HepG2 (cell line): ENCODE results near the gene ZNF225. TPM values are rescaled to one million over a fixed set of nuclear protein-coding genes. Genes with fewer than 3 reads are reported as not detected.

Source experiments
- AHR ChIP-seq: IDR thresholded peaks from 2 replicates; pipeline ENCODE4 v1.6.1; 2018; ENCODE audit warnings: missing genetic modification reagents, missing compliant biosample characterization
- ELF4 ChIP-seq: sonication (generic); formaldehyde crosslinking; IDR thresholded peaks from 2 replicates; pipeline ENCODE4 v1.5.0; 2020; ENCODE audit warnings: missing genetic modification reagents, mild to moderate bottlenecking, moderate library complexity, borderline replicate concordance
- IKZF5 ChIP-seq: IDR thresholded peaks from 2 replicates; pipeline ENCODE4 v1.6.1; 2018; ENCODE audit warnings: missing genetic modification reagents, mild to moderate bottlenecking, missing compliant biosample characterization
- IRF2 ChIP-seq: IDR thresholded peaks from 2 replicates; pipeline ENCODE4 v1.6.1; 2018; ENCODE audit warnings: missing genetic modification reagents, missing compliant biosample characterization
- KIAA2018 ChIP-seq: sonication (generic); formaldehyde crosslinking; IDR thresholded peaks from 2 replicates; pipeline ENCODE4 v1.5.0; 2020; ENCODE audit warnings: mild to moderate bottlenecking, missing genetic modification reagents, borderline replicate concordance
- MIER3 ChIP-seq: IDR thresholded peaks from 2 replicates; pipeline ENCODE4 v1.6.1; 2016; ENCODE audit warnings: missing compliant biosample characterization, borderline replicate concordance
- NFAT5 ChIP-seq: sonication (generic); formaldehyde crosslinking; IDR thresholded peaks from 2 replicates; pipeline ENCODE4 v1.4.0; 2020; ENCODE audit warnings: missing genetic modification reagents
- SMARCE1 ChIP-seq: fragments of 450-650 bp; IDR thresholded peaks from 2 replicates; pipeline ENCODE4 v1.6.1; 2017; ENCODE audit warnings: borderline replicate concordance
- TBL1XR1 ChIP-seq: fragments of 150-350 bp; IDR thresholded peaks from 2 replicates; pipeline ENCODE4 v1.6.1; 2014; ENCODE audit warnings: borderline replicate concordance, low read length; ENCODE audit not compliant: partially characterized antibody
- TFE3 ChIP-seq: IDR thresholded peaks from 2 replicates; pipeline ENCODE4 v1.6.1; 2016
- ZNF263 ChIP-seq: sonication (generic); formaldehyde crosslinking; IDR thresholded peaks from 2 replicates; pipeline ENCODE4 v1.4.0; 2020; ENCODE audit warnings: missing genetic modification reagents
- ZNF44 ChIP-seq: sonication (generic); formaldehyde crosslinking; IDR thresholded peaks from 2 replicates; pipeline ENCODE4 v1.5.1; 2020; ENCODE audit warnings: mild to moderate bottlenecking, missing genetic modification reagents
- ZNF577 ChIP-seq: sonication (generic); formaldehyde crosslinking; IDR thresholded peaks from 2 replicates; pipeline ENCODE4 v1.4.0; 2020; ENCODE audit warnings: mild to moderate bottlenecking, low read depth, missing genetic modification reagents, borderline replicate concordance
- polyA plus RNA-seq, 8 experiments: library from polyadenylated mRNA; depleted of rRNA in 3 of 8; stranded (reverse) in 7 of 8; unstranded in 1 of 8; fragments of >200 nt; fragmentation: Illumina TruSeq in 4 of 8; extraction: Trizol in 4 of 8; gene quantifications; 2 replicates each; pipeline versions ENCODE4 v1.2.1 to v1.2.3, GENCODE V29; 2011 to 2016; ENCODE audit warnings: low read depth in 4 of 8, missing spikeins in 1 of 8, mixed read lengths in 1 of 8; ENCODE audit not compliant: insufficient read depth in 1 of 8
- total RNA-seq, 5 experiments: library from RNA; depleted of rRNA; stranded (reverse); fragments of >200 nt; fragmentation: Illumina TruSeq; extraction: Trizol; gene quantifications; 2 replicates each; pipeline ENCODE4 v1.2.3, GENCODE V29; 2016; ENCODE audit warnings: low read depth in 1 of 5

The ZNF225 gene
- total and polyA plus RNA-seq, 2 of the 13 experiments (the other 11 are each of a cell fraction or from before 2014, with no cell fraction given), result 0.87 to 3.3 TPM

- TF ChIP-seq KIAA2018 (CRISPR knock-in tag) (no peak), ZNF263 (CRISPR knock-in tag) (no peak), ZNF44 (CRISPR knock-in tag) (0 out of 2 replicates have a peak, but pooled peaks have one; percentile 48), IKZF5 (peak; percentile 75), IRF2 (CRISPR knock-in tag) (peak; percentile 98), TBL1XR1 (peak; percentile 49), MIER3 (CRISPR knock-in tag) (peak; percentile 69; the same call in 1 of the 2 replicates), ZNF577 (CRISPR knock-in tag) (no peak), TFE3 (0 out of 2 replicates have a peak, but pooled peaks have one; percentile 22), AHR (CRISPR knock-in tag) (no peak), NFAT5 (no peak), SMARCE1 (no peak), ELF4 (CRISPR knock-in tag) (peak; percentile 65; the same call in 1 of the 2 replicates)
Measured at GRCh38 chr19:44113138-44113783, at the start of gene ZNF225 (continued).
